Caco-2 (cell line): ENCODE data around the gene CLDN18. TPM values are rescaled to one million over a fixed set of nuclear protein-coding genes. Genes with fewer than 3 reads are reported as not detected.

Experiments used
- BruUV-seq: library from RNA; stranded (reverse); fragments of 400-500 nt; replicated peaks from 2 replicates; lab custom pipeline; 2021; lab: Mats Ljungman, UMichigan
- CTCF ChIA-PET: fragments of 300-600 bp; sonication (Branson Sonifier 250); formaldehyde crosslinking; loops from one replicate; lab custom pipeline; 2022; ENCODE audit warnings: antibody characterized with exemption; lab: Charles Lee
- POLR2A ChIA-PET: fragments of 300-600 bp; sonication (Branson Sonifier 250); formaldehyde crosslinking; loops from one replicate; lab custom pipeline; 2022; ENCODE audit warnings: antibody characterized with exemption; lab: Charles Lee
- DNase-seq, 2 experiments: peaks; one replicate each; pipeline versions ENCODE4 v3.0.0 to v3.0.0-alpha.2; 2020 to 2022
- H3K27me3 ChIP-seq: replicated peaks from 2 replicates; pipeline ENCODE4 v1.6.0; 2011; ENCODE audit warnings: low read length; ENCODE audit not compliant: control insufficient read depth, insufficient read depth
- H3K36me3 ChIP-seq: 2 replicates; pipeline ENCODE4 v1.5.1; 2011; ENCODE audit warnings: low read length; ENCODE audit not compliant: control insufficient read depth, insufficient read depth
- H3K4me1 ChIP-seq: fragments of 250-450 bp; sonication (Bioruptor Pico); 2 replicates; pipeline ENCODE4 v1.5.1; 2020; ENCODE audit warnings: mild to moderate bottlenecking
- H3K4me3 ChIP-seq: 2 replicates; pipeline ENCODE4 v1.5.1; 2011; ENCODE audit warnings: low read depth, mild to moderate bottlenecking, control low read depth, low read length
- H3K9me3 ChIP-seq: fragments of 250-450 bp; sonication (Bioruptor Pico); 2 replicates; pipeline ENCODE4 v1.5.1; 2020; ENCODE audit warnings: mild to moderate bottlenecking, moderate library complexity
- H3K27ac Mint-ChIP-seq: one replicate; pipeline ENCODE4 v1.8.0; 2022; ENCODE audit warnings: mixed read lengths; ENCODE audit not compliant: unreplicated experiment
- H3K27me3 Mint-ChIP-seq: one replicate; pipeline ENCODE4 v1.8.0; 2022; ENCODE audit warnings: mixed read lengths; ENCODE audit not compliant: insufficient read depth, unreplicated experiment
- H3K36me3 Mint-ChIP-seq: one replicate; pipeline ENCODE4 v1.8.0; 2022; ENCODE audit warnings: mild to moderate bottlenecking, mixed read lengths; ENCODE audit not compliant: insufficient read depth, unreplicated experiment
- H3K4me1 Mint-ChIP-seq: one replicate; pipeline ENCODE4 v1.8.0; 2022; ENCODE audit warnings: low read depth, mixed read lengths; ENCODE audit not compliant: unreplicated experiment
- H3K4me3 Mint-ChIP-seq: one replicate; pipeline ENCODE4 v1.8.0; 2022; ENCODE audit warnings: mild to moderate bottlenecking, moderate library complexity, mixed read lengths; ENCODE audit not compliant: unreplicated experiment
- H3K9me3 Mint-ChIP-seq: one replicate; pipeline ENCODE4 v1.8.0; 2022; ENCODE audit warnings: mixed read lengths; ENCODE audit not compliant: unreplicated experiment
- intact Hi-C: fragments of 100-400 bp; cut with micrococcal nuclease; formaldehyde crosslinking; loops from one replicate; pipeline ENCODE4 v1.10.0; 2022; ENCODE audit not compliant: unreplicated experiment
- total RNA-seq: library from RNA; stranded (reverse); gene quantifications from 2 replicates; pipeline ENCODE4 v1.2.3, GENCODE V29; 2022
- TF ChIP-seq, protein P1 (sequence below), 2 experiments: fragments of 200-600 bp in 1 of 2; IDR thresholded peaks; 1 replicate in 1 of 2; 2 replicates in 1 of 2; pipeline versions ENCODE4 v1.5.1 to v1.8.0; 2011 to 2022; ENCODE audit warnings: antibody characterized with exemption in 1 of 2, control low read depth in 1 of 2, inconsistent platforms in 1 of 2, low read depth in 1 of 2, low read length in 1 of 2, mild to moderate bottlenecking in 1 of 2, moderate library complexity in 1 of 2; ENCODE audit not compliant: insufficient read depth in 1 of 2, severe bottlenecking in 1 of 2, unreplicated experiment in 1 of 2

The CLDN18 gene
- total RNA-seq, 1 experiment from 2014 or later = not detected

- no peak overlapping the region for H3K4me3 ChIP-seq
- no TSS peak for BruUV-seq
- DNase-seq = no peak
- no peaks in the 10 kb centered on the region for H3K9me3 ChIP-seq
- Mint-ChIP-seq H3K27me3 (no peaks in the 10 kb centered on the region), H3K4me3 (no peak overlapping the region), H3K36me3 (no peaks in the 10 kb centered on the region), H3K9me3 (no peaks in the 10 kb centered on the region), H3K27ac (no peak overlapping the region), H3K4me1 (no peaks in the 10 kb centered on the region)
- intact Hi-C loops = loop anchor here (10.0 kb wide), 1 partner anchor 272 kb away; no protein-coding TSS in a partner anchor
- no peaks in the 10 kb centered on the region for H3K36me3 ChIP-seq
- TF ChIP-seq, protein P1, sequence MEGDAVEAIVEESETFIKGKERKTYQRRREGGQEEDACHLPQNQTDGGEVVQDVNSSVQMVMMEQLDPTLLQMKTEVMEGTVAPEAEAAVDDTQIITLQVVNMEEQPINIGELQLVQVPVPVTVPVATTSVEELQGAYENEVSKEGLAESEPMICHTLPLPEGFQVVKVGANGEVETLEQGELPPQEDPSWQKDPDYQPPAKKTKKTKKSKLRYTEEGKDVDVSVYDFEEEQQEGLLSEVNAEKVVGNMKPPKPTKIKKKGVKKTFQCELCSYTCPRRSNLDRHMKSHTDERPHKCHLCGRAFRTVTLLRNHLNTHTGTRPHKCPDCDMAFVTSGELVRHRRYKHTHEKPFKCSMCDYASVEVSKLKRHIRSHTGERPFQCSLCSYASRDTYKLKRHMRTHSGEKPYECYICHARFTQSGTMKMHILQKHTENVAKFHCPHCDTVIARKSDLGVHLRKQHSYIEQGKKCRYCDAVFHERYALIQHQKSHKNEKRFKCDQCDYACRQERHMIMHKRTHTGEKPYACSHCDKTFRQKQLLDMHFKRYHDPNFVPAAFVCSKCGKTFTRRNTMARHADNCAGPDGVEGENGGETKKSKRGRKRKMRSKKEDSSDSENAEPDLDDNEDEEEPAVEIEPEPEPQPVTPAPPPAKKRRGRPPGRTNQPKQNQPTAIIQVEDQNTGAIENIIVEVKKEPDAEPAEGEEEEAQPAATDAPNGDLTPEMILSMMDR (IDR thresholded peaks at IDR 0.05; ENCODE audit: insufficient read depth in 1 of 2, low read depth in 1 of 2, low read length in 1 of 2, severe bottlenecking in 1 of 2, unreplicated experiment in 1 of 2) = no peak
- ChIA-PET CTCF (no interaction called here), POLR2A (no interaction called here)
- H3K4me1 ChIP-seq = no peaks in the 10 kb centered on the region
- H3K27me3 ChIP-seq = no peaks in the 10 kb centered on the region
These were observed 52.7 kb downstream of the CLDN18 start for GRCh38 chr3:138062626-138063025.

GRCh38 chr3:138063416-138063815, 53.5 kb downstream of the CLDN18 start:
- no peaks in the 10 kb centered on the region for H3K9me3 ChIP-seq
- POLR2A ChIA-PET = no interaction called here
- no peak overlapping the region for H3K4me3 ChIP-seq
- DNase-seq = no peak
- TF ChIP-seq, protein P1 (IDR thresholded peaks at IDR 0.05; ENCODE audit: insufficient read depth in 1 of 2, low read depth in 1 of 2, low read length in 1 of 2, severe bottlenecking in 1 of 2, unreplicated experiment in 1 of 2) = no peak
- Mint-ChIP-seq H3K36me3 (no peaks in the 10 kb centered on the region), H3K4me3 (no peak overlapping the region), H3K27me3 (no peaks in the 10 kb centered on the region), H3K27ac (no peak overlapping the region), H3K9me3 (no peaks in the 10 kb centered on the region), H3K4me1 (no peaks in the 10 kb centered on the region)
- no peaks in the 10 kb centered on the region for H3K27me3 ChIP-seq
- CTCF ChIA-PET = no interaction called here
- intact Hi-C loops = loop anchor here (10.0 kb wide), 1 partner anchor 271 kb away; no protein-coding TSS in a partner anchor
- H3K4me1 ChIP-seq = no peaks in the 10 kb centered on the region
- no TSS peak for BruUV-seq
- H3K36me3 ChIP-seq = no peaks in the 10 kb centered on the region

- Mint-ChIP-seq H3K27me3 (no peaks in the 10 kb centered on the region), H3K27ac (no peak overlapping the region), H3K4me1 (no peaks in the 10 kb centered on the region), H3K36me3 (no peaks in the 10 kb centered on the region), H3K9me3 (no peaks in the 10 kb centered on the region), H3K4me3 (no peak overlapping the region)
- Histone ChIP-seq H3K27me3 (no peaks in the 10 kb centered on the region), H3K4me1 (no peaks in the 10 kb centered on the region), H3K4me3 (no peak overlapping the region), H3K9me3 (no peaks in the 10 kb centered on the region), H3K36me3 (no peaks in the 10 kb centered on the region)
- TF ChIP-seq, protein P1 (IDR thresholded peaks at IDR 0.05; ENCODE audit: insufficient read depth in 1 of 2, low read depth in 1 of 2, low read length in 1 of 2, severe bottlenecking in 1 of 2, unreplicated experiment in 1 of 2) = no peak
- DNase-seq = no peak
- intact Hi-C loops = loop anchor here (10.0 kb wide), 1 partner anchor 269 kb away; no protein-coding TSS in a partner anchor
- no TSS peak for BruUV-seq
- ChIA-PET POLR2A (no interaction called here), CTCF (interaction anchor here (1.2 kb wide), 1 partner anchor 53 kb away, joined by 4 read pairs; no protein-coding TSS in a partner anchor)
These were observed 56.0 kb downstream of the CLDN18 start for GRCh38 chr3:138065949-138066348.
